D341Med (cell line): ENCODE results near the gene DACT1.
"Not testable (repeated sequence)": the region's sequence is repeated elsewhere in the genome, so short reads cannot be mapped to it uniquely, and the experiment has no call there.

Experiments
- DNase-seq: peaks from one replicate; pipeline ENCODE4 v3.0.0; 2012; ENCODE audit warnings: low spot score

The DACT1 gene, protein sequence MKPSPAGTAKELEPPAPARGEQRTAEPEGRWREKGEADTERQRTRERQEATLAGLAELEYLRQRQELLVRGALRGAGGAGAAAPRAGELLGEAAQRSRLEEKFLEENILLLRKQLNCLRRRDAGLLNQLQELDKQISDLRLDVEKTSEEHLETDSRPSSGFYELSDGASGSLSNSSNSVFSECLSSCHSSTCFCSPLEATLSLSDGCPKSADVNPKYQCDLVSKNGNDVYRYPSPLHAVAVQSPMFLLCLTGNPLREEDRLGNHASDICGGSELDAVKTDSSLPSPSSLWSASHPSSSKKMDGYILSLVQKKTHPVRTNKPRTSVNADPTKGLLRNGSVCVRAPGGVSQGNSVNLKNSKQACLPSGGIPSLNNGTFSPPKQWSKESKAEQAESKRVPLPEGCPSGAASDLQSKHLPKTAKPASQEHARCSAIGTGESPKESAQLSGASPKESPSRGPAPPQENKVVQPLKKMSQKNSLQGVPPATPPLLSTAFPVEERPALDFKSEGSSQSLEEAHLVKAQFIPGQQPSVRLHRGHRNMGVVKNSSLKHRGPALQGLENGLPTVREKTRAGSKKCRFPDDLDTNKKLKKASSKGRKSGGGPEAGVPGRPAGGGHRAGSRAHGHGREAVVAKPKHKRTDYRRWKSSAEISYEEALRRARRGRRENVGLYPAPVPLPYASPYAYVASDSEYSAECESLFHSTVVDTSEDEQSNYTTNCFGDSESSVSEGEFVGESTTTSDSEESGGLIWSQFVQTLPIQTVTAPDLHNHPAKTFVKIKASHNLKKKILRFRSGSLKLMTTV

DNA sequence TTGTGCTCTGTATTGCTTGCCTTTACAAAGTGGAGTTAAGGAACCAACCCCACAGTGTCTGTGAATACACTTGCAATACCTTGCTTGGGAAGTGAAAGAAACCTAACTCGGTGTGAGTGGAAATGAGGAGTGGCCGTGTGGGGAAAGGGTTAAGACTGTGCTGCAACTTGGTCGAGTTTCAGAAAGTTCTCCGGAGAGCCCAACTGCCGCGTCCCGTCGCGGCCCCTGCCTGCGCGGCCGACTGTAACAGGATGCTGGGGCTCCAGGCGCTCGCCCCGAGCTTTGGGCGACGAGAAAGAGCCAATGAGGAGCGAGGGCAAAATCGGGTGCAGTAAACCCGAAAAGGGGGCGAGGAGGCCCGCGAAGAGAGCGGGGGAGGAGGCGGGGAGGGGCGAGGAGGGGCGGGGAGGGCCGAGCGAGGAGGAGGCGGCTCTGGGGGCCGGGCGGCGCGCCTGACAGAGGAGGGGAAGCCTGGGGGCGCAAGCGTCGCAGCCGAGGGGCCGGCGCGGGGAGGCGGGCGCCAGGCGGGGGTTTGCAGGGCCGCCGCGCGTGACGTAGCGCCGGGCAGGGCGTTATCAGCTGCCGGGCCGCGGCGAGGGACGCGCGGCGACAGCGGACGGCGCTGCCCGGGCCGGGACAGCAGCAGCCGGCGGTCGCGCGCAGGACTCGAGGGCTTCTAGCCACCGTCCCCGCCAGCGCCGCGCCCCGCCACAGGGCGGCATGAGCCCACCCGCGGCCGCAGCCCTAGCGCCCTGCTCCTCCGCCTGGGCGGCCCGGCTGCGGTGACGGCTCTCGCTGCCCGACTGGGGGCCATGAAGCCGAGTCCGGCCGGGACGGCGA is at the start of gene DACT1:
Gene DACT1, plus strand, starts transcription at position 572 of the 840 bp plus-strand sequence. Its CDS starts 241 bp downstream, at position 813.
- DNase-seq, result peak; percentile 75

DNA sequence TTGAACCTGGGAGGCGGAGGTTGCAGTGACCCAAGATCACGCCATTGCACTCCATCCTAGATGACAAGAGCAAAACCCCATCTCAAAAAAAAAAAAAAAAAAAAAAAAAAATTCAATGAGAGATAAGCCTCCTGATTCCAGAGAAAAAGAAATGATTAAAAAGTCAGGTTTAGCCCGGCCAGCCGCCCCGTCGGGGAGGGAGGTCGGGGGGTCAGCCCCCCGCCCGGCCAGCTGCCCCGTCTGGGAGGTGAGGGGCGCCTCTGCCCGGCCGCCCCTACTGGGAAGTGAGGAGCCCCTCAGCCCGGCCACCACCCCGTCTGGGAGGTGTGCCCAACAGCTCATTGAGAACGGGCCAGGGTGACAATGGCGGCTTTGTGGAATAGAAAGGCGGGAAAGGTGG is 49.4 kb upstream of the DACT1 start:
- not testable (repeated sequence) for DNase-seq

DNA sequence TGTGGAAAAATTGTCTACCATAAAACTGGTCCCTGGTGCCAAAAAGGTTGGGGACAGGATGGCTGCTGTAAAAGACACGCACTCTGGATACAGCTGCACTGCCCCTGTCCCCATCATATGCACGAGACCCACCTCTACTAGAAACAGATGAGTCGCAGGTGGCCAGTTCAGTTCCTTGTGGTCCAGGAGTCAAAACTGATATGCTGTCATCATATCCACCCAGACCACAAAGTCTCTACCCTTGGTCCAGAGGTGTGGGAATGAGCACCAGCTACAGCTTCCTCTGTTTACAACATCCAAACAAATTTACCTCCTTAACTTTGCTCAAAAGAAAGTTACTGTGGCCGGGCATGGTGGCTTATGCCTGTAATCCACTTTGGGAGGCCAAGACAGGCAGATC is 43.8 kb upstream of the DACT1 start:
- DNase-seq, result no peak

DNA sequence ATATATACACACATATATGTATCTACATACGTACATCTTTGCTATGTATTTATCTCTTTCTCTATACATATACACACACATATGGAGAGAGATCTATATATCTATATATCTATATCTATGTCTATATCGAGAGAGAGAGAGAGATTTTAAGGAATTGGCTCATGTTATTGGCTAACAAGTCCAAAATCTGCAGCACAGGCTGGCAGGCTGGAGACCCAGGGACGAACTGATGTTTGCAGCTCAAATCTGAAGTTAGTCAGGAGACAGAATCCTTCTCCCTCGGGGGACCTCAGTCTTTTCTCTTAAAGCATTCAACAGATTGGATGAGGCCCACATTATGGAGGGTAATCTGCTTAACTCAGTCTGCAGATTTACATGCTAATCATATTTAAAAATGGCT is 40.7 kb upstream of the DACT1 start:
- DNase-seq, result peak; percentile 39

DNA sequence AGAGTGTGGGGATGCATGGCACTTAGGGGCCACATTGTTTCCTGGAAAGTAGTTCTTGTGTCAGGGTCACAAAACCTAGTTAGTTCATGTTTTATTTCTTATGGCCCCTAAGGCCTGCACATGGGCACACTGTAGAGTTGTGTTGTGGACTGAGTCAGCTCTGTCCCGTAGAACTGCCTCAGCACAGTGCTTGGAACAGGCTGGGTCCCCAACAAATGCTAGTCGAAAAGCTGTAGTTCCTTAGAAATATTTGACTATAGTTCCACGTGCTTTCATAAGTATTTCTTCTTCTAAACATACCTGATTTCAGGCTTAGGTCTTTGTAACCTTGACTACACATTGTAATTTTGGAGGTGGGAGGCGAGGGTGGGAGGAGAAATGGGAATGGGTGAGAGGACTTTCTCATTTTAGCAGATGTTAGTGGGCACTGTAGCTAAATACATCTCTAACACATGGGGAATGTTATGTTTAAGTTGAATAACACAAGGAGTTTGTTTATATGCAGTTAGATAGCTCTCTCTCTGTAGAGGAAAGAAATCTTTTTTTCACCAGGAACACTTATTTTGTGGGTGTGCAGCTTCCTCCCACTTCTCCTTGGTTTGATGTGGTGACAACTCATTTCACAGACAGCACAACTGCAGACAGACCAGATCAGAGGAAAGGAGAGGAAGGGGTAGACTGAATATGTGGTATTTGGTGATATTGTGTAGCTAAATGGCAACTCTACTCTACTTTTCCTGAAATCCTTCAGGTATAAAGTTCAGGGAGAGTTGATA is 39.5 kb upstream of the DACT1 start:
- no peak for DNase-seq

DNA sequence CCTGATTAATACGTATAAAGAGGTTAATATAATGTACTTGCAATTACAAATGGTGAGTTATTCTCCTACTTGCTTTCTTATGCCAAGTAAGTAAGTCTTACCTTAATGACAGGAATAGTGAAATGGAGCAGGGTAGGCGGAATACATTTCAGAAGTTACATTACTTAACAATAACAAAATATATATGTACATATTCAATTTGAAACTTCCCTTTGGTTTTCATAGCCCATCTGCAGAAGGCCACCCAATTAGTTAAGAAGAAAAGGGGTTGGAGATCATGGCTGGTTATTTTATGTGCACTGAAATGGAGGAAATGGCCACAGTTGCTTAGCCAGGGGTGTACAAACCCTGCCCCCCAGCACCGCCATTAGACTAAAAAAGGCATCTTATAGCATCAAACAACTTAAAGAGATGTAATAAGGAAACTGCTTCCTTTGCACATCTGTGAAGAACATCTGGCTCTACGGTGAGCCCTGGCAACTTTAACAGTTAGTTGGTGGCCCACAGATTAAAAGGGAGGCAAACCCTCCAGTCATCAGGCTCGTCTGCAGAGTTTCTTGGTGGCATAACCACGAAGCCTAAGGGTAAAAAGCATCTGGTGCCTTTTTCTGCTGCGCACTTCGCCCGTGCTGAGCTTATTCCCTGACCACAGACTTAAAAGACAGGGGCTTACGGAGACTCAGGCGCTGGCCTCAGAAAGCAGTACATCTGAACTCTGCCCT is 38.8 kb upstream of the DACT1 start:
- no peak for DNase-seq

DNA sequence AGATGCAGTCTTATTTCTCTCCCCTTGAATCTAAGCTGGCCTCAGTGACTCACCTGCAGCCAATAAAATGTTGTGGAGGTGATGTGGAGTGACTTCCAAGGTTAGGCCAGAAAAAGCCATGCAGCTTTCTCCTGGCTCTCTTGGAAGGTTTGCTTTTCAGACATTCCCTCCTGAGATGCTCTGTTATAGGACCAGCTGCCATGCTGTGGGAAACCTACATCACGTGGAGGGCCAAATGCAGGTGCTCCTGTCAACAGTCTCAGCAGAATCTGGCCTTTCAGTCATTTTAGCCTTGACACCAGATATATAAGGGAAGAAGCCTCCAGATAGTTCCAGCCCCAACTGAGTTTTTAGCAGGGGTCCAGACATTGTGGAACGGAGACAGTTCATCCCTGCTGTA is 38.1 kb upstream of the DACT1 start:
- DNase-seq, result no peak

DNA sequence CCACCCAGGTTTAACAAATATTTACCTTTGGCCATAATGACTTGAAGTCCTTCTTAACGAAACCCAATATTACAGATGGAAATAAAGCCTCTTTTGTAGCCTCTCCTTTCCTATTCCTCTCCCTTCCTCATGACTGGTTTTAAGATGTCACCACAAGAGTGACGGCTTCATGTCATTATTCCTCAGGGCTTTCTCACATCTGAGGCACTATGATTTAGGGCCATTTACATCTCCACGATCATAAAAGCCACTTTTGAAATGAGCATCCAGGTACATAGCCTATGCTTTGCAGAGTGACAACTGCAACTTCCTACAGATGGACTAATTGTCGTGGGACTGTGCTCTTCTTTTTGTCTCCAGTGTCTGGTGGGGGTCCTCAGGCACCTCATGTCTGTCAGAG is 32.3 kb upstream of the DACT1 start:
- DNase-seq, result no peak

DNA sequence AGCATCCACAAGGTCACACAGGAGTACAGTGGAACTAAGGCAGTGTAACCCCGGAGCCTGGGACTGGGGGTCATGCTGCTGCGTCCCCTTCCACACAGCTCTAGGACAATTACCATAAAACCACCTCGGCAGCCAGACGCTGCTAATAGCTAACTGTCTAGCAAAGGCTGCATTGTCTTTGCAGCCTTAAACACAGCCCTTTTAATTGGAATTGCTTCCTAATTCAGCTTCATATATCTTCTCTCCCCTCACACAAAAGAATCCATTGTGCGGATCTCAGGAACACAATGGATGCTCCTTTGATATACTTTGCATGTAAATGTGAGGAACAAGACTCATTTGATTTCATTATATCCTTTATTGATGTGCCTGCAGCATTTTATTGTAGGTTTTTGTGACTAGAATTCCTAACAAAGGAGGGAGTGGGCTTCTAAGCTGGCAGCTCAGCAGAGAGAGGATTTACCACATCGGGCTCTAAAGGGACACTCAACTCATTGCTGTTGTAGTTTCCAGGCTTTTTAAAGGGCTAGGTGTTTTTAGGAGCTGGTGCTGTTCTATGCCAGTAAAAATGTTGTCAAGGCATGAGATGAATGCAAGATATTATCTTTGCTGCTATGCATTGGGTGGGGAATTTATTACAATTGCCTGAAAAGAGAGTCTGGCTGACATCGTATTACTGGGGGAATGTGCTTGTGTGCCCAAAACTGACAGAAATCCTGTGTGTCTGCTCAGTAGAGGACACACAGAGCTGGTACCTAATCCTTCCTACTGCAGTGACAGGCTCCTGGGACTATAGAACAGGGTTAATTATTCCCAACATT is 30.4 kb upstream of the DACT1 start:
- no peak for DNase-seq

DNA sequence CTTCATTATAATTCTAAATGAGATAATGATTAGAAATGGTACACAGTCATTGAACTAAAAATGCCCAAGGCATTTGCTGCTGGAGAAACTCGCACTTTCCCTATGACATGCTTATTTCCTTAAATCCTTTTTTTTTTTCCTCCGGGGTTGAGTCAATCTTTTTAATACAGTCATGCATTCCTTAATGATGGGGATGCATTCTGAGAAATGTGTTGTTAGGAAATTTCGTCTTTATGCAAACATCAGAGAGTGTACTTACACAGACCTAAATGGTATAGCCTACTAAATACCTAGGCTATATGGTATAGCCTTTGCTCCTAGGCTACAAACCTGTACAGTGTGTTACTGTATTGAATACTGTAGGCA is 29.8 kb upstream of the DACT1 start:
- no peak for DNase-seq

DNA sequence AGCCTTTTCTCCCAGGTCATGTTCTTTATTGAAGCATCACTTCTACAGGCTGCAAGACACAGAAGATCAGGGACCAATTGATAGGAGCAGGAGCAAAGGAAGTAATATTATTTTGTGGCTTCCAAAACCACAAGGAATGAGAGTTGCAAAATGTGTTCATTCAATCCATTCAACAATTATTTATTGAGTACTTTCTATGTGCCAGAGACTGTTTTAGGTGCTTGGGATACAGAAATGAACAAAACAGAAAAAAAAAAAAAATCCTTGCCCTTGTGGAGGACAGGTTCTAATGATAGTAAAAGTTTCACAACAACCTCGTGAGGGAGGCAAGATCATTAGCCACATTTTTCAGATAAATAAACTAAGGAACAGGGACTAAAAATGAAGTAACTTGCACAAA is 20.1 kb upstream of the DACT1 start:
- DNase-seq, result no peak

DNA sequence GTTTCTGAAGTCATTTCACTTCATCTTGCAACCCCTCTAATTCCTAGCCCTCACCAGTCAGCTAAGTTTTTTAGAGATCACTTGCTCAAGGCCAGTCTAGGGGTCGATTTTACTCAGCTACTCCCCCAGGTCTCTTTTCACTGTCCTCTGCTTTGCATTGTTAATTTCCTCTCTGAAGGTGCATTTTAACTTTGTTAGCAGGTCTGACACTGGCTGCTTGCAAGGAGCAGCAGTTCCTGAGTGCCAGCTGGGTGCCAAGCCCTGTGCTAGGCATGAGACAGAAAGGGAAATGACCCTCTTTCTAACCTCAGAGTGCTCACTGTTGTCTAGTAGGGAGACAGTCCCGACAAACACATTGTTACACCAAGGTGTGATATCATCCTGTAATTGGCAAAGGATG is 17.8 kb upstream of the DACT1 start:
- DNase-seq, result no peak

DNA sequence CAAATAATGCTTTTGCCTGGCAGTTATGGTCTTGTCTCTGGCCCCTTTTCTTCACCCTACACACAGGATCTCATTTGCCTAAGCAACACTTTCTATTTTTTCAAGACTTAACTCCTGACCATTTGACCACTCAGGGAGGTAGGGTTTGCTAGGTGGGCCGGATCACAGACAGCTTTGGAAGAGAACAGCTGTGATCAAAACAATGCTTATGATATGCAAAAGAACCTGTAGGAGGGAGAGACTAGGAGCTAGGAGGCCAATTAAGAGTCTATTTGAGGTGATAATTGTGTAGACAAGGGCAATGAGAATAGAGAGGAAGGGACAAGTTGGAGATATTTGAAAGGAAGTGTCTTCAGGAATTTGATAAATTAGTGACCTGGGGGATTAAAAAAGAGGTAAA is 12.3 kb upstream of the DACT1 start:
- no peak for DNase-seq

DNA sequence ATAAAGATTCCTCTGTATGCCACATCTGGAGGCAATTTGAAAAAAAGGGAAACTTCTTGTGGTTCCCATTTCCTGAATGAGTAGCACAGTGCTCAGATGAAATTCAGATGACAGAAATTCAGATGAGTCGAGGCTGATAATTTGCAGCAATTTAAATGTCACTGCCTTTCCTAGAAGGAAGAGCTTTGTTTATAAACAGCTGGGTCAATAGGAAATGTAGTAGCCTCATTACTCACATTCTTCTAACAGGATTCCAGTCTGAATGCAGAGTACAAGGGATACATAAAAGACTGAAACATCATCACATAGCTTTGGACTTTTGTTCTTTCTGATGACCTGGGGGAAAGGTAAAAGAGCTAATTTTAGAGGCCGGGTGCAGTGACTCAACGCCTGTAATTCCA is 11.3 kb upstream of the DACT1 start:
- DNase-seq, result no peak

DNA sequence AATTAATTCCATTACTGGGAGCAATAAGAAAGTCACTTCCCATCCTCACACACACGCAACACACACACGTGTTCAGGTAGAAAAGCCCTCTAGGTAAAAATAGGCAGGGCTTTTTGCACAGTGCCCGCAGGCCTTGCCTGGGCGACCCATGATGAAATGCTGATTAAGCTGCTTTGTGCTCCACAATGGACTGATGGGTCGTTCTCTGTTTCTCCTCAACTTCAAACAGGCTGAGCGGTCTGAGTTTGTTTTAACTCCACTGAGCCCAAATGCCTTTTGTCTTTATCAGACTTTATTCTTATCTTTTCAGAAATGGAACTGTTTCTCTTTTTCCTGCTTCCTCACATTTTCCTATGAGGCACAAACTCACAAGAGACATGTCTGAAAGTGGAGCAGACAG is 9.4 kb upstream of the DACT1 start:
- DNase-seq, result no peak

DNA sequence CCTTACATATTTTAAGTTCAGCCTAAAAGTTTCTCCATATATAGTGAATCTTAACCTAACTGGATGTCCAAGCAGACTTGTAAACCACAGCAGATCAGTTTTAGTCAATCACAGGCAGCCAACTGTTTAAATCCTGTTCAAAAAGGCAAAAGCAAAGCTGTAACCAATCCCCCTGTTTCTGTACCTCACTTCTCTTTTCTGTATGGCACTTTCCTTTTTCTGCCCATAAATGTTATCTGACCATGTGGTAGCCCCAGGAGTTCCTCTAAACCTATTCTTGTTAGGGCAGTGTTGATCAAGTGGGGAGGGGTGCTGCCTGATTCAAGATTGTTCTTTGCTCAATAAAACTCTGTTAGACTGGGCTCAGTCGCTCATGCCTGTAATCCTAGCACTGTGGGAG is 8.5 kb upstream of the DACT1 start:
- no peak for DNase-seq

DNA sequence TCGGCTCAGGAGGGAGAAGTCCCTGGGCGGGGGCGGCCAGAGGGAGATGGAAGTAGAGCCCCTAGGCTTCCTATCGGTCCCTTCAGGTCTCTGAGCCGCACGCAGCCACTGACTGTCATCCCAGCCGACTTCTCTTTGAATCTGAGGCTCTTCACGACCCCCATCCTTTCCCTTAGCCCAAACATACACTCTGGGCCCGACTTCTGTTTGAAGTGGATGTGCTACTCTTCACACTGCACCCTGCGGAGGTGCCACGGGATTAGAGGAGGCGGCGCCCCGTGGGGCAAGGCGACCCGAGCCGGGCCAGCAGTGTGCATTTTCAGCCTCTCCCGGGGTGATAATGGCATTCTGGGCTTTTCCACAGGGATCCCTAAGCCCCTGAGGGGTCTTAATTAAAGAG is 6.0 kb upstream of the DACT1 start:
- no peak for DNase-seq

DNA sequence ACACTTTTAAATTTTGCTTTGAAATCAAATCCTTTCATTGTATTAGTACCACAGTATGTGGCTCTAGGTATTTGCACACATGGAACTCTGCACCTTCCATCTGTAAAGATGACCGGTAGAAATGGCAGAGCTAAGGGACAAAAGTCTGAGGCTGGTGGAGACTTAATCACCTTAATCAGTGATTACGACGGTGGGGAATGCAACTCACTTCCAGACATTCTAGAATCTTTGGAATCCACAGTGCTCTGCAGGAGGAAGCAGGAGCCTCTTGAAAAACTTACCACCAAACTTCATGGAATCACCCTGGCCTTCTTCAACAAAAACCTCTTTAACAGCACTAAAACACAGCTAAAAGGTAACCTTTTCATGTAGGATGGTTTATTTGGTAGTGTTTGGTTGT is 3.9 kb upstream of the DACT1 start:
- no peak for DNase-seq

DNA sequence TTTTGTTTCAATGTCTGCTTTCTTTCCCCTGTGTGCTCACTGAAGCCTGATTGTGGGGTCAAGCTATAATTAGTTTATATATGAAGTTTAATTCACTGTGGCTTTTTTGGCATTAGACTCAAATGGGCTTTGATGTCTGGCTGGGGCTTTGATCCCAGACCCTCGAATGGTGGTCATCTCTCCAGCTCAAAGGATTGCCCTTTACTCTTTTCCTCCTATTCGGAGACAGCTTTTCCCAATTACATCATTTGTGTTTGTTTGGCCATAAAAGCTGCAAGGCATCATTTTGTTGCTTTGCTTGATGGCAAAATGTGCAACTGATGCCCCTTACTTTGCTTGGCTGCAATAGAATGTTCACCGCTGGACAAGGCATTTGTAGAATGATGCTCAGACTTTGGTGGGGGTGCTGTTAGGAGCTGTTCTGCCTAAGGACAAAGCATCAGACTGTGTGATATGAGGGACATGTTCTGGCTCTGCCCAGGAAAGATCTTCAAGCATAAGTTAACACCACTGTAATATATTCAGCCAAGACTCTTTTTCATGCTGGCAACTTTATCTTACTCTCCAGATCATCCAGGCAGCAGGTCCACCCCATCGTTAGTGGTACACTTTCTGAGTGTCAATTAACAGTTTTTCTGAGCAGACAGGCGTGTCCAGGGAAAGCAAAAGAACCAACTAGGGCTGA is 3.2 kb upstream of the DACT1 start:
- DNase-seq, result no peak
